ENCODE measurements around the gene FOSB. TPM values are rescaled to one million over a fixed set of nuclear protein-coding genes. Genes with fewer than 3 reads are reported as not detected.

Gene FOSB
- total RNA-seq, 1 donor from 2014 or later = 176 TPM

DNA sequence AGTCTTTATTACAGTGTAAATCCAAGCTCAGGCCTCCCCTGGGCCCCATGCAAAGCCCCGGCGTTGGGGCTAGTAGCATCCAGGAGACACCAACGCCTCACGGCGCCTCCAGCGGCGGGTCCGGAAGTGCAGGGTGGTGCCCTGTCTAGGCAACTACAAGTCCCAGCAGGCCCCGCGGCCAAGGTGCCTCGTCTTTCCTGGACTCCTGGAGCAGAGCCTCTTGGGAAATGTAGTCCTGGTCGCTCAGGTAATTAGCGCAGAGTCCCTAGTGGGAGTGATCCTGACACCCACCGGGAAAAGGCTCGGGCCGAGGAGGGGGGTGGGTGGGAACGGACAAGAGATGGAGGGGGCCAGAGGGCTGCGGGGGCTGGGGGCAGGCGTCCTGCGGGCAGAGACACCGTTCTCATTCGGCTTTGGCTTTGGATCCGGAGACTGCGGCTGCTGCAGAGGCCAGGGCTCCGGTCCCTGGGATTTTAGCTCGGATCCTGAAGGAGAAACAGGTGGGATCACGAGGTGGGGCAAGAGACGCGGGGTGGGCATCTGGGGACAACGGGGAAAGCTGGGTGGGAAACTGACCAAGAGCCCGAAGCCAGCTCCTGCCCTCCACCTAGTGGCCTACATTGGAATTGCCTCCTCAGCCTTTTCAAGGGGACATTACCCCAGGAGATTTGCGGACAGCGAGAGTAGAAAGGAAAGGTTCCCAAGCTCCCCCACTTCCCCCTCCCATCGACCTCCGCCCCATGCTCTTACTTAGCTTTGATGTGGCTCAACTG lies 17.7 kb downstream of the FOSB start:
- Mint-ChIP-seq H3K4me1 (ENCODE audit: unreplicated experiment) (peaks cover 5% of the 10 kb centered on the region), H3K9me3 (ENCODE audit: unreplicated experiment) (no peaks in the 10 kb centered on the region), H3K27me3 (ENCODE audit: unreplicated experiment) (no peaks in the 10 kb centered on the region), H3K4me3 (ENCODE audit: unreplicated experiment) (peak overlapping the region; percentile 92), H3K36me3 (ENCODE audit: unreplicated experiment) (no peaks in the 10 kb centered on the region), H3K27ac (ENCODE audit: unreplicated experiment) (peak overlapping the region; percentile 96)
- TF ChIP-seq, protein P1, sequence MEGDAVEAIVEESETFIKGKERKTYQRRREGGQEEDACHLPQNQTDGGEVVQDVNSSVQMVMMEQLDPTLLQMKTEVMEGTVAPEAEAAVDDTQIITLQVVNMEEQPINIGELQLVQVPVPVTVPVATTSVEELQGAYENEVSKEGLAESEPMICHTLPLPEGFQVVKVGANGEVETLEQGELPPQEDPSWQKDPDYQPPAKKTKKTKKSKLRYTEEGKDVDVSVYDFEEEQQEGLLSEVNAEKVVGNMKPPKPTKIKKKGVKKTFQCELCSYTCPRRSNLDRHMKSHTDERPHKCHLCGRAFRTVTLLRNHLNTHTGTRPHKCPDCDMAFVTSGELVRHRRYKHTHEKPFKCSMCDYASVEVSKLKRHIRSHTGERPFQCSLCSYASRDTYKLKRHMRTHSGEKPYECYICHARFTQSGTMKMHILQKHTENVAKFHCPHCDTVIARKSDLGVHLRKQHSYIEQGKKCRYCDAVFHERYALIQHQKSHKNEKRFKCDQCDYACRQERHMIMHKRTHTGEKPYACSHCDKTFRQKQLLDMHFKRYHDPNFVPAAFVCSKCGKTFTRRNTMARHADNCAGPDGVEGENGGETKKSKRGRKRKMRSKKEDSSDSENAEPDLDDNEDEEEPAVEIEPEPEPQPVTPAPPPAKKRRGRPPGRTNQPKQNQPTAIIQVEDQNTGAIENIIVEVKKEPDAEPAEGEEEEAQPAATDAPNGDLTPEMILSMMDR (IDR thresholded peaks at IDR 0.05) = peak; percentile 70
- DNase-seq (ENCODE audit: extremely low spot score, unreplicated experiment) = peak; percentile 99

GRCh38 chr19:45488708-45489107 lies 20.9 kb downstream of the FOSB start:
- Mint-ChIP-seq H3K27ac (ENCODE audit: unreplicated experiment) (no peak overlapping the region), H3K27me3 (ENCODE audit: unreplicated experiment) (no peaks in the 10 kb centered on the region), H3K36me3 (ENCODE audit: unreplicated experiment) (no peaks in the 10 kb centered on the region)

DNA sequence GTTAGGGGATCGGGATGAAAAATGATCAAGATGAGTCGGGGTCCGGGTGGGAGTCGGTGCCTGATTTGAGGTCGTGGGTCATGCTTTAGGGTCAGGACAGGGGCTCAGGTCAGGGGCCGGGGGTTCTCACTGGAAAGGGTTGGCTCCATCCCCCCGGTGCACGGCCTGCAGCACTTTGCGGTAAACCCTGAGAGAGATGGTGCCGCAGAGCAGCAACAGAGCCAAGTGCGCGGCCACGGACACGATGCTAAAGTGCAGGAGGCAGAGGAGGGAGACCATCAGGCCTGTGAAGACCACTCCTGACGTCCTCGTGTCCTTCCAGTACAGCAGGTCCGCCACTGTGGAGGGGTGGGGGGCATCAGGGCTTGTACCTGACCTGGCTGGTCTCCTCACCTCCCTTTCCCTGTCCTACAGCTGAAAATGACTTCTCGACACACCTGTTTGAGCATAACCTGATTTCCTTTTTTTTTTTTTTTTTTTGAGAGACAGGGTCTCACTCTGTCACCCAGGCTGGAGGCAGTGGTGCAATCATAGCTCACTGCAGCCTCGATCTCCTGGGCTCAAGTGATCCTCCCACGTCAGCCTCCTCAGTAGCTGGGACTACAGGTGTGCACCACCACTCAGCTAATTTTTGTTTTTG lies 21.5 kb downstream of the FOSB start:
- Mint-ChIP-seq H3K4me1 (ENCODE audit: unreplicated experiment) (peaks cover 13% of the 10 kb centered on the region), H3K27me3 (ENCODE audit: unreplicated experiment) (no peaks in the 10 kb centered on the region), H3K9me3 (ENCODE audit: unreplicated experiment) (no peaks in the 10 kb centered on the region), H3K36me3 (ENCODE audit: unreplicated experiment) (no peaks in the 10 kb centered on the region), H3K4me3 (ENCODE audit: unreplicated experiment) (no peak overlapping the region), H3K27ac (ENCODE audit: unreplicated experiment) (no peak overlapping the region)
- TF ChIP-seq, protein P1 (IDR thresholded peaks at IDR 0.05) = no peak
- no peak for DNase-seq (ENCODE audit: extremely low spot score, unreplicated experiment)

More at GRCh38 chr19:45488708-45489107, 20.9 kb downstream of the FOSB start:
- H3K4me1 Mint-ChIP-seq (ENCODE audit: unreplicated experiment) = peaks cover 15% of the 10 kb centered on the region
- no peaks in the 10 kb centered on the region for H3K9me3 Mint-ChIP-seq (ENCODE audit: unreplicated experiment)
- TF ChIP-seq, protein P1 (IDR thresholded peaks at IDR 0.05) = no peak
- no peak overlapping the region for H3K4me3 Mint-ChIP-seq (ENCODE audit: unreplicated experiment)
- DNase-seq (ENCODE audit: extremely low spot score, unreplicated experiment) = no peak

GRCh38 chr19:45492137-45492626 lies 24.4 kb downstream of the FOSB start:
- H3K4me3 Mint-ChIP-seq (ENCODE audit: unreplicated experiment) = peak overlapping the region; percentile 59
- peaks cover 12% of the 10 kb centered on the region for H3K4me1 Mint-ChIP-seq (ENCODE audit: unreplicated experiment)
- no peaks in the 10 kb centered on the region for H3K9me3 Mint-ChIP-seq (ENCODE audit: unreplicated experiment)
- TF ChIP-seq, protein P1 (IDR thresholded peaks at IDR 0.05) = no peak
- H3K36me3 Mint-ChIP-seq (ENCODE audit: unreplicated experiment) = no peaks in the 10 kb centered on the region
- peaks cover 4% of the 10 kb centered on the region for H3K27me3 Mint-ChIP-seq (ENCODE audit: unreplicated experiment)
- H3K27ac Mint-ChIP-seq (ENCODE audit: unreplicated experiment) = peak overlapping the region; percentile 52
- DNase-seq (ENCODE audit: extremely low spot score, unreplicated experiment) = no peak

All from osteocyte (in vitro differentiated cells).